IPS-NIHi7 (cell line): ENCODE data around the gene KLHL29.

Experiments used
- DNase-seq: peaks from one replicate; pipeline ENCODE4 v3.0.0; 2012; ENCODE audit warnings: mixed read lengths; ENCODE audit errors: extremely low spot score

KLHL29 gene

DNA sequence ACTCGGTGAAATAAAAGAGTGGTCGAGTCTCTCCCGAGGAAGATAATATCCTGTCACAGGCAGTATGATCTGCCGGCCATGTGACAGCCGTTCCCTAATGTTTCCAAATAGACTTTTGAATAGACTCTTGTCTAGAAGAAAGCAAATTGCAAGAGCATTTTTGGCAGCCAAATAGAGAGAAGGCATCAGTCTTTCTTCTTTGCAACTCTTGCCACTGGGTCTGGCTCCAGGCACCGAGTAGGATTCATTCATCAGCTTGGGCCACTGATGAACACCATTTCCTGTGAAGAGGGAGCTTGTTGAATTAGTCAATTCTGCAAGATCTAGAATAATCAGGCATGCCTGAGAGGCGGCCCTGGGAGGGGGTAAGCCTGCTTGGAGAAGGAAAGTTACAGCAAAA is 165.6 kb downstream of the KLHL29 start:
- DNase-seq = no peak

DNA sequence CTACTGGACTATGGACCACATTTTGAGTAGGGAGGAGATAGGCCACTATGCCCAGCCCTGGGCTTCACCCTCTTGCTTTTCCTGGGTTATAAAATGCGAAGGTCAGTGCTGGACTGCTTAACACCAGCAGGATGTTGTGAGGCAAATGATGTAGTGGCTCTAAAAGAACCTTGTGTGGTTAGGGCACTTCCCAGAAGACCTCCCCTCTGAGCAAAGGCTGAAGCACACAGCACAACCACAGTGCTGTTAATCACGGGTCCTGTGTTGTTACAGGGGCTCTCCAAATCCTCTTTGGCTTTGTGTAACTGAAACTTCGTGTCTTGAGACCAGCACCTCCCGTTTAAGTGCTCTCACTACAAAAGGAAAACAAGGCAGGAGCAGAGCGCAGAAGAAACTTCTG is 166.9 kb downstream of the KLHL29 start:
- DNase-seq = no peak

DNA sequence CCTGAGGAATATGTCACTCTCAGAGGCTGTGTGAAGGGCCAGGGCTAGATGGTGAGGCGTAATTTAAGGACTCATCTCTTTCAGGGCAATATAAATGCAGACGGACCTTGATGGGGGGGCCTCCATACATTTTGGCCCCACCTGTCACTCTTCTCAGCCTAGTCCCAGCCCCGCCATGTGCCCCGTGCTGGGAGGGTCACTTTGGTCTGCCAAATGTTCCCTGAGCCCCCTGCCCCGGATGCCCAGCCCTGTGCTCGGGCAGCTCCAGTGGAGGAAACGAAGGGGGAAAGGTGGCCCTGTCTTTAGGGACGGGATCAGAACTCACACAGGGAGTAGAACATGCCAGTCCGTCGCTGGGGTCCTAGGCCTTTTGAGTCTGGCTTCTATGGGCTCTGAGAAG is 168.6 kb downstream of the KLHL29 start:
- DNase-seq = no peak

DNA sequence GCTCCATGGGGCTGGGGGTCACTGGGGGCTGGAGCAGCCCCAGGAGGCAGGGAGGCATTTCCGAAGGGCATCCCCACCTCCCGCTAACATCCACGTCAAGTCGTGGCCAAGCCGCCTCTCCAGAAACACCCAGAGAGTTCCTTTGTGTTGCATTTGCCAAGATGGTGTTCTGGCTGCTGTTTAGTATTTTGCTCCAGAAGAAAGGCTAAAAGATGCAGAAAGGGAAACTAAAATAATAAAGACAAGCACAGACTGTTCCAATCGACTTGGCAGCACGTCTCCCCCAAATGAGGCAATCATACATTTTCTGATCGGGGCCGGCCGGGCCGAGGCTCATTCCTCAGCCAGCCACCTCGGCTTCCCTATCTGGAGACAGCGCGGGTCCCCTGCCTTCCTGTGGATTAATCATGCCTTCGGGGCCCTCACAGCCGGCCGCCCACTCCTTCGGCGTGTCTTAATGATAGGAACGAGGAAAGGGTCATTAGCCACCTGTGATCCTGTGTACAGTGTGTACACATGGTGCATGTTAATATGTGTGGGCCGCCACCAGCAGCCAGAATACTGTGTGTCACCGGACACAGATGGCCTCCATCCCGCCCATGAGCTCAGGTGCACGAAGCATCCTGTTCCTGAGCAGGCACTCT is 169.2 kb downstream of the KLHL29 start:
- DNase-seq = no peak

DNA sequence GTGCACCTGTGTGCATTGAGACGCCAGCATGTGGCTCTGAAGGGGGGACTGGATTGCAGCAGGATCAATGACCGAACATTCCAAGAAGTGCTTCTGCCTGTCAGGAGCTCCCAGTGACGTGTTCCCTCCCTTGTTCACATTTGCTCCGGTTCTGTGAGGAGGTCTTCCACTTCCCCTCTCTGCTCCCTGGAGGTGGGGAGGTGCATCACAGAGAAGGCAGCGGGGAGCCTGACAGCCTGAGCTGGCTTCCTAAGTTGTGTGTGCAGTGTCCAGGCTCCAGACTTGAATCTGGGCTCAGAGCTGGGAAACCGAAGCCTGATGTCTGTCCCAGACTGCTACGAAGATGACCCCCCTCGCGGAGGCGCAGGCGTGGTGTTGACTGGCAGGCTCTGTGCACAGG is 171.0 kb downstream of the KLHL29 start:
- DNase-seq = no peak

DNA sequence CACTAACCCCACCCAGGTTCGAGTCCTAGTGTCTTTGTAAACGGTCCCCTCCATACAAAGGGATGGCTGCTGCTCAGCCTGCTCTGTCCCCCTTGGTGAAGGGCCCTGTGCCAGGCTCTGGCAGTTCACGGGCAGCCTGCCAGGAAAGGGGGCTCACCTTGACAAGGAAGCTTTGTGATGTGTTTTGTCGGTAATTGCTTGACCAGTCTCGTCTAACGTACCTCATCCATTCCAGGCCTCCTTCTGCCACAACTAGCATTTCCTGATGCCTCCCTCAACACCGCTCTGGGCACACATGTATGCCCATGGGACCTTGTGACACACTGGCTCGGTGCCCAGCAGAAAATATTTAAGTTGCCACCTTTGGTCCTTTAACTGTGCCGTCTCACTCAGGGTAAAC is 171.9 kb downstream of the KLHL29 start:
- no peak for DNase-seq

DNA sequence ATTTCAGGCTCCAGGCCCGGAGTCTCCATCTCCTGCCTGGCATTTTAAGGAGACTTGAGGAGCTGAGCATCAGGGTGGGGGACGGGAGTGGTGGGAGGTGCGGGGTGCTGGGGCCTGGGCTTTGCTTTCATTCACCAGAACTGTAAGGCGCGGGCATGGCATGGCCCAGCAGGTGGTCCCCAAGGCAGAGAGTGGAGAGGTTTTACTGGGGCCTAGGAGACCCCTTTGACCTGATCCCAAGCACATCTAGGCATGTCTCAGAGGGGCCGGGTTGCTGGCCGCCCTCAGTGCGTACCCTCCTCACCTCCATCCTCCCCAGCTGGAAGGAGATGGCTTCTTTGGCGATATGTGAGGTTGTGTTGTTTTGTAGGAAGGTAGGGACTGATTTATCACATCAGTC is 172.5 kb downstream of the KLHL29 start:
- no peak for DNase-seq

DNA sequence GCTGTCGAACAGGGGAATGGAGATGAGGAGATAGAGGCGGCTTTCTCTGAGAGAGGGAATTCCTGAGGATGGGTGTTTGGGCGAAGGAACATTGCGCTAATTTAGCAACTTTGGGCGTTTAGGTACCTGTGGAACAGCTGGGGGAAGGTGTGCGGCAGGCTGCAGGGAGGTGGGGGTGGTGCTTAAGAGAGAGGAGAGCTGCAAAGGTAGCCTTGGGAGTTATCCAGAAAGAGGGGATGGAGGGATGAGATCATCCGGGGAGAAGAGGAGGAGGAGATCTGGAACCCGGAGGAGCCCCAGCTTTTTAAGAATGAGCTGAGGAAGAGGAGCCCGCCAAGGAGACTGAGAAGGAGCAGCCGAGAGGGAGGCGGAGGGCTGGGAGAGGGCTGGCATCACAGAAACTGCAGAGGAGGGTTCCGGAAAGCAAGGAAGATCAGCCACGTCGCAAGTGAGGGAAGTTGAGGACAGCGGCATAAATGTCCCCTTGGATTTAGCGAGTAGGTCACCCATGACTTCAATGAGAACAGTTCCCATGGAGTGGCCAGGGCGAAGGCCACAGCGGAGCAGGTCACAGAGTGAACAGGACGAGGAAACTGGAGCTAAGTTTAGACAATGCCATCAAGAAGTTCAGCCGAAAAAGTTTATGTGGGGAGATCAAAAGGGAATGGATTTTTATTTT is 174.7 kb downstream of the KLHL29 start:
- DNase-seq = no peak

DNA sequence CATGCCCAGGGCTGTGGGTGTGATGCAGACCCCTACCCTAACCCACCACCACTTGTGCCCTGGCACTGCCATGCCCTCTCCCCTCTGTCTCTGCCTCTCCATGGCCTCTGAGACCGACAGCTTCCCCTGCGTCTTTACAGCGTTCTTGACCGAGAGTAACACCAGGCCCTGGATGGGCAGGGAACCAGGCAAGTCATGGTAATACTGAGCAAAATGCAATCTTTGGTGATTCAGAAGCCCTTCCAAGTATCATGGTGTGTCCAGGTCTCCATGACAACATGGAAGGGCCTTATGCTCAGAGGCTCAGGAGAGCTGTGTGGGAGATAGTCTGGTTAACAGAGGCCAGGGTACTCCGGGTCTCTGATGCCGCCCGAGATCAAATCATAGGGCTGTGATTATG is 176.1 kb downstream of the KLHL29 start:
- DNase-seq = no peak

DNA sequence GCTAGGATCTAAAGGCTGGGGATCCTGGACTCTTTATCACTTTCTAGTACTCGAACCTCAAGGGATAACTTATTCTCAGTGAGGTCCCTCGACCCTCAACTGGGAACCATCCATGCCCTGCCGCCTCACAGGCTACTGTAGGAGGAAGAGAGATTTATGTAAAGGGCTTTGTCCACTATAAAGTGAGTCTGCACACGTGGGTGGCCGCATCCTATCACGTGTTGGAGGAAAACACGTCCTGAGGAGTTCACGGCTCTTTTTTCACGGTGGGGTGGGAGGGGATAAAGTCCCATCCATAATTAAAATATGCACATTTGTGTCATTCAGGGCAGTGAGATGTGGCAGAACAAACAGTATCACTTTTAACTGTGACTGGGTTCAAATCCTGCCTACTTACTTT is 176.6 kb downstream of the KLHL29 start:
- no peak for DNase-seq

DNA sequence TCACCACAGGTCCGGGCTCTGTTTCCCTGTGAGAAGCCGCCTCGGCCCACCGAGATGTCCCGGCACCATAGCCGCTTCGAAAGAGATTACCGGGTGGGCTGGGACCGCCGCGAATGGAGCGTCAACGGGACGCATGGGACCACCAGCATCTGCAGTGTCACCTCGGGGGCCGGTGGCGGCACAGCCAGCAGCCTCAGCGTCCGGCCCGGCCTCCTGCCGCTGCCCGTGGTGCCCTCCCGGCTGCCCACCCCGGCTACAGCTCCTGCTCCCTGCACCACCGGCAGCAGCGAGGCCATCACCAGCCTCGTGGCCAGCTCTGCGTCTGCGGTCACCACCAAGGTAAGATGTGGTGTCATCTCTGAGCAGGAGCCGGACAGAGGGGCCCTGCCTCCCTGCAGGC is 177.2 kb downstream of the KLHL29 start:
- DNase-seq = no peak

DNA sequence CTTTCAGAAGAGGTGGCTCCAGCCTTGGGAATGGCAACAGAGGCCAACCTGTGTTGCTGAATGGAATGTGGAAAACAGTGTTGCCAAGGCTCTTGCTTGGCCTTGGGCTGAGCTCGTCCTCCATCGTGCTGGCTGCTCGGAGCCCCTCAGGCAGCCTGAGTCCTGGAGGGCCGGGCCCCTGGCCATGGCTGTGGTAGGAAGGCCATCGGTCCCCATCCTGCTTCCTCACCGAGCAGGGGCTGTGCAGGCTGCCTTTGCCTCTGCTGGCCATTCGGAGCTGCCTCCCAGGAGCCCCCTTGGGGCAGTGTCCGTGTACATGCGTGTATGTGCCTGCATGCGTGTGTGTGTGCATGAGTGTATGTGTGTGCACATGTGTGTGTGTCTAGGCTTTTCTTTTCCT is 178.2 kb downstream of the KLHL29 start:
- DNase-seq = no peak

DNA sequence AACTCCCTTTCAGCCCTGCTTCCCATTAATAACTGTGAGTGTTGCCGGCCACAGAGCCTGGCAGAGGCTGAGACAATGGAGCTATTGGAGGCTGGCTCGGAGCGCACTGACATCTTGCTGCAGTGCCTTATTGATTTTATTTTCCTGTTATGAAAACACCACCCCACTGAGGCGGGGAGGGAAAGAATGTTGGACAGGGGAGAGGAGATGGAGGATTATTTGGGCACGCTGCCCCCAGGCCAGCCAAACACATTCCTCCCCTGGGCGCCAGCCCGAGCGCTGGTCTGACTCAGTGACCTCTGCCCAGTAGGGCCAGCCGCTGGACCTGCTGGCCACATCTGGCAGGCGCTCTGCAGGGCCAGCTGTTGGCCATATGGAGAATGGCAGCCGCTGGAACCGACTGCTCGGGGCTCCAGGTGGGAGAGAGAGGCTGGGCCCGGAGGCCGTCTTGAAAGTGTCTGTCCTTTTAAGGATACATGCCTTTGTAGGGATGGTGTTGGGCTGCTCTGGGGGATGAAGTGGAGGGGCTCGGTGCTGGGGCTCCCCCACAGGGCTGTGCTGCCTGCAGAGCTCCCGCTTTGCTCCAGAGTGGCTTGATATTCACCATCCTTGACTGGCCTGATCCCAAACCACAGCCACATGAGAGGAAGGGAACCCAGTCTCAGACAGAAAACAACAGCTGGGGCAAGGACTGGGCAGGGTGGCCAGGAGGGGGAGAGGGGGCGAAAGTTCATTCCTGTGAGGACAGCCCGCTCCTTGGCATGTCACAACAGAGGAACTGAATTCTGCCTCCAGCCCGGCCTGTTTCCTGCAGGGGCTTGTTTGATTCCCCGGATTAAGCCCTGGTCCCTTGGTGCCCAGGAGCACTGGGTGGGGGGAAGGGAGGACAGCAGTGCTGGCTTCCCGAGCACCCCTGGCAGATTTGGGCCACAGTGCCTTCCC is 179.0 kb downstream of the KLHL29 start:
- DNase-seq = peak; percentile 50

DNA sequence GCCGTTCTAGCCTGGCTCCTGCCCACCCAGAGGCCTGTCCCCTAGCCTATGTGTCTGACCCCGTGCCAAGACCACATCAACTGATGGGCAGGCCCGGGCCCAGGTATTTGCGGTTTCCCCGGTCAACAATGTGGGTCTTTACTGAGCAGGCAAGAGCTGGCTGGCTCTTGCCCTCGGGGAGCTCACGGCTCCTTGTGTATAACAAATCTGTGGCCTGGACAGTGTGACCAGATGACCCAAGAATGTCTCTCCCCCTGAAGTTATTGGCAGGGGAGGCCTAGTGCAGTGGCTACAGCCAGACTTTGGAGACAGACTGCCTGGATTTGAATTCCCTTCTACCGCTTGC is 179.6 kb downstream of the KLHL29 start:
- DNase-seq = no peak

DNA sequence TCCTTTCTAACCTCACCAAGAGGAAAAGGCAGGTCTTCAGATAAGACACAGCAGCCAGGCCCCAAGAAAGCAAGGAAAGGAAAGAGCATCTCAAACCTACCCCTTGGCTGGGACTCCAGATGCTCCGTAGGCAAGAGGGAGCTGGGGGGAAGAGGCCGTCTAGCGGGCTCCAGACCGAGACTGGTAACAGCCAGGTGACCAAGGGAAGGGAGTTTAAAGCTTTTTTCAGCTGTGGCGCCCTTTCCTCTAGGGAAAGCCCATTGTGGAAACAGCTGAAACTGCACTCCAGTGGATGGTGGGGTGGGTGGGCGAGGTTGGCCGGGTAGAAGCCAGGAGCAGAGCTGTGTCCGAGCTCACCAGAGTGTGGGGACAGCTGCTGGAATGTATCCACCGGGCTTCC is 180.4 kb downstream of the KLHL29 start:
- DNase-seq = no peak

DNA sequence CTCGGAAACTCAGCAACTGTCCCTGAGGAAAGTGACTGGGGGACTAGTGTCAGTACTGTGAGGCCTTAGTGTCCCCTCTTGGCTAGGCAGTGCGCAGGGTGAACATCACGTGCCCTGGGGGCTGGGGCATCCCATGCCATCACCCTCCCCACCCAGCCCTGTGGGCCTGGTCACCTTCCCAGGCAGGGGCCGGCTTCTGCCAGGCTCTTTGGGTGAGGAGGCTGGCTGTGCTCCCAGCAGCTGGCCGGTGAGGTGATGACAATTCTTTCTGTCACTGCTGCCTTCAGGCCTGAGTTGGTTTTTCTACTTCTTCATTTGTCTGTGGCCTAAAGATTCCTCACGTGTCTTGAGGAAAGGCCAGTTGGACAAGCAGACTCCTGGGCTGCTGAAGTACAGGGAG is 180.8 kb downstream of the KLHL29 start:
- no peak for DNase-seq

DNA sequence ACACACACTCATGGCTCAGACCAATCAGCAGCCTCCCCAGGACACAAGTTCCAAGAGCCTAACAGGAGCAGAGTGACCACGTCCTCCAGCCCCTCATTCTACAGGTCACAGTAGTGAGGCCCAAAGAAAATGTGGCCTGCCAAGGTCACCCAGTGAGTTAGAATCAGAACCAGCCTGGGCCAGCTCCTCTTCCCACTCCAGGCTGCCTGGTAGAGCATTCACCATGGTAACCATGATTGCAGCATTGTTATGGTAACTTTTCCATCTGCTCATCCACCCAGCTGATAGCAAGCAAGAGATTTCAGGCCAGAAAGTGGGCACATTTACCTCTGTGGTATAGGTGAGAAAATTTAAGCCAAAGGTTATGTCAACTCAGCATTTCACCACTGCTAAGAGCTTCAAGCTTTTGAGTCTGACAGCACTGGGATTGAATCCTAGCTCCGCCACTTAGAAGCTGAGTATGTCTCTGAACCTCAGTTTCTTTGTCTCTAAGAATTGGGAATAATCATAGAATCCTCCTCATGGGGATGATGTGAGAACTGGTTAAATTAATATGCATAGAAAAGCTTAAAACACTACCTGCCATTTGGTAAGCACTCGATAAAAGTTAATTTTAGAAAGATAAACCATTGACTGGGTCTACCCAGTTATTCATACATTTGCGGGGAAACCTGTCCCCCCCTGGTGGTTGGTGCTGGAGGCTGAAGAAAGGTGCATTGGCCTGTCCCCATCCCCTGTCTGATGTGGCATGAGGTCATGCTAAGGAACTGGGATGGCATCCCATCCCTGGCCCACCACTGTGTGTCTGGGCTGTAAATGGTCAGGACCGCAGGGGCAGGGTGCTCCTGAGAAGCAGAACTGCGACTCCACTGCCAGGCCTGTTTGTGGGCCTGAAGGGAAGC is 181.5 kb downstream of the KLHL29 start:
- peak; percentile 86 for DNase-seq

DNA sequence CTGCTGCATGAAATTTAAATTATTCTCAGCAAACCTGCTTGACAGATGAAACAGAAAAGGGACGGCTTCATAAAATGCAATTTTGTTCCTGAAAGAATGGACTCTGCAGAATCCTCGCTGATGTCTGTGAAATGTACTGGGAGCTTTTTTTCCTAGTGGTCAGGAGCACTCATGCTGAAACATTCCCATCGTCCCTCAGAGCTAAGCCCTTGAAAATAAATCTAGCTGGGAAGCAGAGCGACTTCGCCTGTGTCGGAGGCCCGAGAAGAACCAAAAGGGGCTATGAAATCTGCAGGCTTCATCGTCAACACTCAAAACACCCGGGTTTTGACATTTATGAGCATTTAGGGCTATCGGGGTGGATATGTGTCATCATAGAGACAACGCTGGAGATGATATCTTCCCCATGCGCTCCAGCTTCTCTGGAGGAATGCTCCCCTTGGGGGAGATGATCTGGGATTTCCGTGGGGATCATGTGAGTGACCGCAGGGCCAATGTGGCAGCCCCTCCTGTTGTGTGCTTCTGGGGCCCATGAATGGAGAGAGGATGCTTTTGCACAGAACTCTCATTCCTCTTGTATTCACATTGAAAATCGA is 182.3 kb downstream of the KLHL29 start:
- no peak for DNase-seq

DNA sequence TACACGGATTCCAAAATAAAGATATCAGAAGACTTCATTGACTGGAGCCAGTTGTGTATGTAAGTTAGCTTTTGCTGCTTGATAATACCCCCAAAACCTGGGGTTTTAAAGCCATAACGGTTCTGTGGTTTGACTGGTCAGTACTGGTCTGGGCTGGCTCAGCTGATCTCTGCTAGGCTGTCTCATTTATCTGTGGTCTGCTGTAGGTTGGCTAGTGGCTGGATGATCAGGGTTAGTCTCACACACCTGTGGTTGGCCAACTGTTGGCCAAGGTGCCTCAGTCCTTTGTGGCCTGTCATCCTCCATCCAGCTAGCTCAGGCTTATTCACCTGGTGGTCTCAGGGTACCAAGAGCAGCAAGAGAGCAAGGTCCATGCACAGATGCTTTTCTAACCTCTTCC is 183.2 kb downstream of the KLHL29 start:
- DNase-seq = no peak

DNA sequence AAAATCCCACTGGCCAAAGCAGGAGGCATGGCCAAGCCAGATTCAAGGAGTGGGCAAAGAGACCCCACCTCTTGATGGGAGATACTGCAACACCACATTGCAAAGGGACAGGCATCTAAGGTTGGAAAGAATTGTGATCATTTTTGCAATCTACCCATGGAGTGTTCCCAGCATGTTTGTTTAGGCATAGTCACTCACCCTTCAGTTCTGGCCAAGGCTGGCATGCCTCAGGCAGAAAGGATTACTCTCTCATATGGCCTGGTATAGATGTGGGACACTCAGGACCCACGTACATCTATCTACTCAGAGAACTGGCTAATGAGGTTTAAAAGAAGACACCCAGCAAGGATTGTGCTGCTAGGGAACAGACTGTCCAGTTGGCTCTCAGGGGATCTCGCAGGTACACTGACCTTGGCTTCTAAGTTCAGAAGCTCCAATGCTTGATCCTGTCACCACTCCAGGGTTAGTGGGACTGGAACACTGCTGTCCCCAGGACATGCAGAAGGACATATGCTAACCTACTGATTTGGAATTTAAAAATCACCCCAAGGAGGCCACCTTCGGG is 183.7 kb downstream of the KLHL29 start:
- DNase-seq = no peak

DNA sequence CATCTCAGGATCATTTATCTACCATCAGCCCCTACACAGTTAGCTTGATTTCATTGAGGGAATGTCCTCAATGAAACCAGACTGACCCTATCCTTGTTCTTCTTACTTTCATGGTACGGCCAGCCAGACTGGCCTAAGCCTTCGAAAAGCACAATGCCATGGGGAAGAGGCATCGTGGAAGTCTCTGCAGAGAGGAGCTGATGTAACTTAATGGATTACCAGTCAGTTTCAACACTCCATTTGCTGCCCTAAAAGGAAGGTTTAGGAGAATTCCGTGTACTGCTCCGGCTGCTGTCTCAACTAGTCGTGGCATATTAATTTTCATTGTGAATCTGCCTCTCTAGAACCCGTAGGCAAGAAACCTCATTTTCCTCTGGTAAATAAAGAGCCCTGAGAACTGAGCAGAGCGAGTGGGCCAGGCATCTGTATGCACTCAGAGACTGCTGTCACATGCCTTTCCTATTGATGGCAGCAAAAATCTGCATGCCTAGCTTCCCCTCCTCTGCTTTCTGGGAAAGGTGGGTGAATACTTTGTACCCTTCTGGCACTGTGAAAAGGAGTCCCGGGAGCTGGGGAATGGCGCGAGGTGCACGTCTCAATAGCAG is 184.9 kb downstream of the KLHL29 start:
- DNase-seq = no peak
